GM12872 (cell line): ENCODE data around the gene TXNDC5.

ENCODE experiments used
- CTCF ChIP-seq: IDR thresholded peaks from 3 replicates; pipeline ENCODE4 v1.5.1; 2011; ENCODE audit warnings: low read depth, mild to moderate bottlenecking, low read length, moderate library complexity; ENCODE audit not compliant: insufficient read depth

The TXNDC5 gene

DNA sequence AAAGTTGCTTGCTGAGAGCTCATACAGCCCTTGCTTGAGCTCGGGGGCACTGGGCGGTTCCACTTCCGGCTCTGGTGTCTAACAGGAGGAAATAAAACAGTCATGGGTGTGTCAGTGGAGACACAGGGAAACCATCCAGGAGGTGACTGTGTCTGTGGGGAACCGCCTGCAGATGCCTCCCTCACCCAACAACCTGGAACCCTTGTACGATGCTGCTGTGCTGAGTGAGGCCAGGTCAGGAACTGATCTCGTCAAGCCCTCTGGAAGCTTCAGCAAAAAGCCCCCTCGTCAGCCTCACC lies 15.5 kb downstream of the TXNDC5 start:
- no peak for TF ChIP-seq CTCF

GRCh38 chr6:7894262-7895124 lies 16.1 kb downstream of the TXNDC5 start:
- TF ChIP-seq CTCF = no peak

- TF ChIP-seq CTCF = no peak
Measured at GRCh38 chr6:7893342-7893741, 17.2 kb downstream of the TXNDC5 start.

DNA sequence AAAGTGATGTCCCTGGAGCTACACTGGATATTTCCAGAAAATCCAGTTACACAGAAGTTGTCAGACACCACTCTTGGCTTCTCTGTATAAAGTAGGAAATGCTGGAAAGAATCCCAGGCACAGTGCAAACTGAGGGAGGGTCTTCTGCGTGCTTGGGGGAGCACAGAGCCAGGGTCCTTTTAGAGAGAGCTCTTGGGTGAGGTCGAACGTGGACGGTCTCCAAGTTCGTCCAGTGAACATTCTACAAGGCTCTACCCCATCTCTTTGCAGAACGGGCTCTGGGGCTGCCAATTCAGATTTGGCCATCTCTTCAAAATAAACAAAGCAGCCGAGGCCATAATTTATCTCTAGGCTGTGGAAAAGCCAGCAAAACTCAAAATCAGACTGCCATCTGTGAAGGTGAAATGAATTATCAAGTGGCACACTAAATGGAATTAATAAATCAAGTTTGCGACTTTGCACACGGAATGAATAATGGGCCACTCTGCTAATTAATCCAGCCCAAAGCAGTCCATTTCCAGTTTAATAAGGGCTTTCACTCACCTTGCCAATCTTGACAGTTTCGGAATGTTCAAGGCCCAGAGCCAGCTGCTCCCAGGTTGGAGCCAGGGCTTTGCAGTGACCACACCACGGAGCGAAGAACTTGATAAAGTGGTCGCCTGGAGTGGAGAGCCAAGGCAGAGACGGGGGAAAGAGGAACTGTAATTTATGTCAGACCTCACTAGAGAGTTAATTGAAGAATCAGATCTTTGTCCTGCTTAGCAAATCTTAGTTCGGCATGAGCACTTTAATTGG lies 19.3 kb downstream of the TXNDC5 start:
- TF ChIP-seq CTCF = no peak

DNA sequence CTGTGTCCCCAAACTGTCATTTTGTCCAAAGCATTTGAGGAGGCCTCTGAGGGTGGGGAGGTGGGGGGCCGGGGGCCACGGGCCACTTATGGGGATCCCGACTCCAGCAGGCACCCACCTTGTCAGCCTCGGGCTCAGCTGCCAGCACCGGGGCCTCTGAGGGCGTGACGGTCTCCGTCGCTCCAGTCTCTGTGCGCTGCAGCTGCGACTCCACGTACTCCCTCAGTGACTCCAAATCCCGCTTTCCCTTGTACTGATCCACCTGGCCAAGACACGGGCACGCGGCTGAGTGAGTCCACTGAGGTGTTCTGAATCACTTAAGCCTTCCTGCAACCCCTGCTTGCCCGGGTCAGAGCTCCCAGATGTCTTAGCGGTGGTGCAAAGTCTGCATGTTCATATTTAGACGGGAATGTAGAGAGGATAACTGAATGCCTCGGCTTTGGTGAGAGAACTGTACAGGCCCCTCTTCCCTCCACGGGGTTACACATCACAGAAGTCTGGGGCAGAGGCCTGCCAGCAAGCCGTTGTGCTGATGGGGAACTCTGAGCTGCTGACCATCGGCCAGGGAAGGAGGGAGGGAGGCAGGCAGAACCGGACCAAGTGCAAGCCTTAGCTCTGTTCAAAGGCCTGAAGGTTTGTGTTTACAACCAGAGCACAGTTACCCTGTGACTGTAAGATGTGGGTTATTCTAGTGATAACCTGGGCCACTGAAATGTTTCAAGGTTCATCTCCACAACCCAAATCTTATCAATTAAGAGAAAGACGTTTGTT lies 21.8 kb downstream of the TXNDC5 start:
- TF ChIP-seq CTCF = no peak

DNA sequence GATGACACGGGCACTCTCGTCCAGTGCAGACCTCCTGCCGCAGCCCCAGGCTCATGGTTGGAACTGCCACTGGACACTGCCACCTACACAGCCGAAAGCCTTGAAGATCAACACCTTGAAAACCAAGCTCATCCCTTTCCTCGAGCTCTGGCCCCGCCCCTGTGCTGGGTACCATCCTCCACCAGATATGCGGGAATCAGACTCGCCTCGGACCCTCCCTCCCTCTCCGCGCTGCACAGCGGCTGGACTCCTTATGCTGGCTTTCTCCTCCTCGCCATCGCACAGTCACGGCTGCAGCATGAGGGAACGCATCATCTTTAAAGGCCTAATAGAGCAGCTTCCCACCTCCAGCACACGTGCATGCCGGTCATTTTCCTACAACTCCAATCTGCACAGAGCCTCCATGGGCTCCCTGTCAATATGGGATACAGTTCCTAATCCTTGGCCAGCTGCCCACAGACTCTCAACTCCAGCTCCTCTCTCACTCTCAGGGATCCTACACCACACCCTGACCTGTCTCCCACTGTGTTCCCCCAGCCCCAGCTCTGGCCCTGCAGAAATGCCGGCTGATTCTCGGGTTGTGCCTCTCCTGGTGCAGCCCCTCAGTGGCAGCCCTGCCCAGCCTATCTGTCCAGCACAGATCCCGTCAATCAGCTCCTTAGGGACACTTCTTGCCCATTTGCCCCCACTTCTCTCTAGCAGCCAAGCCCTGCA lies 23.2 kb downstream of the TXNDC5 start:
- no peak for TF ChIP-seq CTCF

GRCh38 chr6:7886132-7886531 lies 24.5 kb downstream of the TXNDC5 start:
- TF ChIP-seq CTCF = no peak
